IPS DF 6.9 (cell line): ENCODE measurements around the gene ANKRD6.
"Not testable (repeated sequence)": the region's sequence is repeated elsewhere in the genome, so short reads cannot be mapped to it uniquely, and the experiment has no call there.

Source experiments
- DNase-seq: peaks from one replicate; pipeline ENCODE4 v3.0.0-alpha.2; 2013; ENCODE audit warnings: low read depth, low spot score
- H3K27ac ChIP-seq: one replicate; pipeline ENCODE4 v1.5.1; 2013; ENCODE audit warnings: low read length, control low read depth
- H3K27me3 ChIP-seq: 2 replicates; pipeline ENCODE4 v1.6.1; 2013; ENCODE audit warnings: mild to moderate bottlenecking, low read length; ENCODE audit not compliant: control insufficient read depth, insufficient read depth
- H3K36me3 ChIP-seq: 2 replicates; pipeline ENCODE4 v1.6.1; 2013; ENCODE audit warnings: low read length; ENCODE audit not compliant: control insufficient read depth, insufficient read depth
- H3K4me1 ChIP-seq: 2 replicates; pipeline ENCODE4 v1.6.1; 2013; ENCODE audit warnings: low read length; ENCODE audit not compliant: control insufficient read depth, insufficient read depth
- H3K4me3 ChIP-seq: 2 replicates; pipeline ENCODE4 v1.5.1; 2013; ENCODE audit warnings: mild to moderate bottlenecking, low read length
- H3K9me3 ChIP-seq: 2 replicates; pipeline ENCODE4 v1.6.1; 2013; ENCODE audit warnings: low read length, inconsistent platforms; ENCODE audit not compliant: control insufficient read depth, insufficient read depth
- WGBS: extraction: QIAGEN DNeasy Blood & Tissue Kit; methylation state at CpG from one replicate; pipeline ENCODE4 v1.1.7; 2013; ENCODE audit warnings: mixed read lengths, missing lambda C conversion rate; ENCODE audit not compliant: insufficient read length, insufficient coverage; 5-methylcytosine and 5-hydroxymethylcytosine counted together

ANKRD6 gene

GRCh38 chr6:89641581-89641980 is 208.6 kb downstream of the ANKRD6 start:
- H3K27ac ChIP-seq, DNase-seq, H3K4me3 ChIP-seq, H3K27me3 ChIP-seq, H3K9me3 ChIP-seq, H3K4me1 ChIP-seq: not testable (repeated sequence)
- H3K36me3 ChIP-seq: peaks cover 21% of the 10 kb centered on the region
- no CpG with 5 or more reads among the region's 3 CpGs for WGBS

GRCh38 chr6:89642956-89643355 is 210.0 kb downstream of the ANKRD6 start:
- Histone ChIP-seq H3K4me1 (no peaks in the 10 kb centered on the region), H3K36me3 (peaks cover 31% of the 10 kb centered on the region), H3K27me3 (no peaks in the 10 kb centered on the region), H3K4me3 (no peak overlapping the region), H3K9me3 (no peaks in the 10 kb centered on the region), H3K27ac (no peak overlapping the region)
- WGBS: no CpG with 5 or more reads among the region's 3 CpGs
- no peak for DNase-seq

GRCh38 chr6:89643406-89643805 is 210.5 kb downstream of the ANKRD6 start:
- Histone ChIP-seq H3K27me3 (no peaks in the 10 kb centered on the region), H3K4me3 (no peak overlapping the region), H3K9me3 (no peaks in the 10 kb centered on the region), H3K36me3 (peaks cover 36% of the 10 kb centered on the region), H3K4me1 (no peaks in the 10 kb centered on the region), H3K27ac (no peak overlapping the region)
- DNase-seq: no peak
- no CpG with 5 or more reads among the region's 3 CpGs for WGBS

- Histone ChIP-seq H3K36me3 (peaks cover 38% of the 10 kb centered on the region), H3K4me3 (no peak overlapping the region), H3K9me3 (no peaks in the 10 kb centered on the region), H3K27me3 (no peaks in the 10 kb centered on the region), H3K4me1 (no peaks in the 10 kb centered on the region), H3K27ac (no peak overlapping the region)
- no peak for DNase-seq
- WGBS: no CpG with 5 or more reads among the region's 4 CpGs
These were observed 211.9 kb downstream of the ANKRD6 start for GRCh38 chr6:89644864-89645263.

- DNase-seq: no peak
- H3K4me1 ChIP-seq: no peaks in the 10 kb centered on the region
- H3K9me3 ChIP-seq: no peaks in the 10 kb centered on the region
- H3K27ac ChIP-seq: no peak overlapping the region
- H3K36me3 ChIP-seq: peaks cover 33% of the 10 kb centered on the region; the same call in 1 of the 2 replicates
- H3K4me3 ChIP-seq: no peak overlapping the region
- WGBS: no CpG with 5 or more reads among the region's 1 CpG
- no peaks in the 10 kb centered on the region for H3K27me3 ChIP-seq
These were observed 216.7 kb downstream of the ANKRD6 start for GRCh38 chr6:89649682-89650081.

- no peak for DNase-seq
- Histone ChIP-seq H3K27me3 (no peaks in the 10 kb centered on the region), H3K27ac (no peak overlapping the region), H3K36me3 (peaks cover 31% of the 10 kb centered on the region; the same call in 1 of the 2 replicates), H3K4me1 (no peaks in the 10 kb centered on the region), H3K9me3 (no peaks in the 10 kb centered on the region), H3K4me3 (no peak overlapping the region)
- no CpG with 5 or more reads among the region's 8 CpGs for WGBS
These were observed 217.6 kb downstream of the ANKRD6 start for GRCh38 chr6:89650579-89650978.

- WGBS: no CpG with 5 or more reads among the region's 2 CpGs
- no peak for DNase-seq
- H3K9me3 ChIP-seq: no peaks in the 10 kb centered on the region
- H3K4me1 ChIP-seq: no peaks in the 10 kb centered on the region
- H3K4me3 ChIP-seq: no peak overlapping the region
- H3K36me3 ChIP-seq: peaks cover 38% of the 10 kb centered on the region
- no peaks in the 10 kb centered on the region for H3K27me3 ChIP-seq
- H3K27ac ChIP-seq: no peak overlapping the region
These were observed 222.2 kb downstream of the ANKRD6 start for GRCh38 chr6:89655122-89655521.

GRCh38 chr6:89657445-89658158 is 224.7 kb downstream of the ANKRD6 start:
- H3K27me3 ChIP-seq: no peaks in the 10 kb centered on the region
- no peak overlapping the region for H3K27ac ChIP-seq
- H3K4me3 ChIP-seq: no peak overlapping the region
- peaks cover 45% of the 10 kb centered on the region for H3K36me3 ChIP-seq
- no peak for DNase-seq
- no peaks in the 10 kb centered on the region for H3K4me1 ChIP-seq
- no CpG with 5 or more reads among the region's 13 CpGs for WGBS
- no peaks in the 10 kb centered on the region for H3K9me3 ChIP-seq

GRCh38 chr6:89660981-89661380 is 228.0 kb downstream of the ANKRD6 start:
- DNase-seq: no peak
- no peaks in the 10 kb centered on the region for H3K9me3 ChIP-seq
- H3K4me3 ChIP-seq: no peak overlapping the region
- H3K4me1 ChIP-seq: no peaks in the 10 kb centered on the region
- no CpG with 5 or more reads among the region's 4 CpGs for WGBS
- H3K36me3 ChIP-seq: peaks cover 39% of the 10 kb centered on the region
- no peaks in the 10 kb centered on the region for H3K27me3 ChIP-seq
- no peak overlapping the region for H3K27ac ChIP-seq

GRCh38 chr6:89661559-89661958 is 228.6 kb downstream of the ANKRD6 start:
- no peaks in the 10 kb centered on the region for H3K9me3 ChIP-seq
- H3K27me3 ChIP-seq: no peaks in the 10 kb centered on the region
- no CpG with 5 or more reads among the region's 1 CpG for WGBS
- H3K4me3 ChIP-seq: no peak overlapping the region
- H3K4me1 ChIP-seq: no peaks in the 10 kb centered on the region
- no peak overlapping the region for H3K27ac ChIP-seq
- peaks cover 36% of the 10 kb centered on the region for H3K36me3 ChIP-seq
- DNase-seq: no peak

GRCh38 chr6:89662659-89663223 is 229.8 kb downstream of the ANKRD6 start:
- no peaks in the 10 kb centered on the region for H3K4me1 ChIP-seq
- no peak overlapping the region for H3K27ac ChIP-seq
- no CpG with 5 or more reads among the region's 4 CpGs for WGBS
- DNase-seq: no peak
- peaks cover 26% of the 10 kb centered on the region for H3K36me3 ChIP-seq
- no peak overlapping the region for H3K4me3 ChIP-seq
- H3K27me3 ChIP-seq: no peaks in the 10 kb centered on the region
- no peaks in the 10 kb centered on the region for H3K9me3 ChIP-seq
